Measurements from ENCODE around the gene FLT1.

FLT1 gene

DNA sequence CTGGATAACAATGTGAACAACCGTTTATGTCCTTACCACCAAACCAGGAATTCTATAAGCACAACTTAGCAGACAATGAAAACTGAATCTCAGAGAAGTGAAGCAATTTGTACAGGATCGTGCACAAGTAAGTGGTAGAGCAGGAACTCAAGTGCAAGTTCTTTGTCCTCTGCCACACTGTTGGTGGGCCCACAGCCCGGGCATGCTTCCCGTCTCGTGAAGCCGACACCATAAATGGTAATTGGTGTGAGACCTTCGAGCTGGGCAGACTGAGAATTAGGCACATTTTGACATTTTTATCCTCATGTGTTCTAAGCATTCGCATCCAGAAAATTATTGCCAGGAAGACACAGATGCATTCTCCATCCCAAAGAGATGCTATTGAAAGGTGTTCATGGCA lies 27.9 kb upstream of the FLT1 start:
- no peak for DNase-seq

DNA sequence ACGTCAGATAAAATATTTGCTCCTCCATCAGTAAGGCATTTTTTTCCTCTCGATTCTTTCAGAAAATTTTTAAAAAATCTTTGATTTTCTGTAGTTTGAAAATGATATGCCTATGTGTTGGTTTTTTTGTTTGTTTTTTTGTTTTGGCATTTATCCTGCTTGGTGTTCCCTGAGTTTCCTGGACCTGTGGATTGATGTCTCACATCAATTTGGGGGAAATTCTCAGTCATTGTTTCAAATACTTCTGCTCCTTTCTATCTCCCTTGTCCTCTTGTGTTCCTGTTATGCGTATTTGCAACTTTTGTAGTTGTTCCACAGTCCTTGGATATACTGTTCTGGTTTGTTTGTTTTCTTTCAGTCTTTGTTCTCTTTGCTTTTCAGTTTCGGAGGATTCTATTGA lies 18.8 kb upstream of the FLT1 start:
- no peak for DNase-seq

GRCh38 chr13:28510542-28510941 lies 15.6 kb upstream of the FLT1 start:
- no peak for DNase-seq

DNA sequence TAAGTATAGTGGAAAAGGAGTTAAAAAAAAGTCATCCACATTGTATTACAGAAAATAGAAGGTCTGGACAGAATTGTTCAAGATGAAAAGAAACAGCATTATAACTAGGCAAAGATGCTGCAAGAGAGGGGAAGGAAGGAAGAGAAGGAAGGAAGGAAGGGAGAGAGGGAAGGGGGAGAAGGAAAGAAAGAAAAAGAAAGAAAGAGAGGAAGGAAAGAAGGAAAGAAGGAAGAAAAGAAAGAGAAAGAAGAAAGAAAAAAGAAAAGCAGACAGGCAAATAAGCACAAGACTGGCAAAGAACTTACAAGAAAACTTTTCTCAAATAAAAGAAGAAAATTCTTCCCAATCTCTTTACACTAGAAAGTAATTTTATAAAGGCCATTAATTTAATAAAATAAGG lies 15.1 kb upstream of the FLT1 start:
- DNase-seq, result no peak

GRCh38 chr13:28505543-28506135 lies 10.7 kb upstream of the FLT1 start:
- no peak for DNase-seq

- no peak for DNase-seq
Observed at GRCh38 chr13:28503182-28503967, 8.4 kb upstream of the FLT1 start.

GRCh38 chr13:28501547-28501946 lies 6.6 kb upstream of the FLT1 start:
- DNase-seq, result no peak

DNA sequence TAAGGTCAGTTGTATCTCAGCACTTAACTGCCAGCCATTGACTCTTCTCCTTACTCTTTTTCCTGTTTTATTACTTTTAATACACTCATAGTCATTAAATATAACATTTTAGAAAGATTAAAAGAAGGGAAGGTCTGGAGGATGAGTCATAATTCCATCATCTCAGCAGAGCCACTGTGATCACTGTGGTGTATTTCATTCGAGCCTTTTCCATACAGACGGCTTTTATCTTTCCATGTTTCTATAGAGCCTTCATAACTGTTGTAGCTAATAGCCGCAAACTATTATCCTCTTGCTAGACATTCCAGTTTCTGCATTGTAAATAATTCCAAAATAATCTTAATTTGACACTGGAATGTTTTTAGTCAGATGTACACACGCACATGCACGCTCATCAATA lies 4.7 kb upstream of the FLT1 start:
- DNase-seq, result no peak

GRCh38 chr13:28498481-28499115 lies 3.7 kb upstream of the FLT1 start:
- DNase-seq, result no peak

DNA sequence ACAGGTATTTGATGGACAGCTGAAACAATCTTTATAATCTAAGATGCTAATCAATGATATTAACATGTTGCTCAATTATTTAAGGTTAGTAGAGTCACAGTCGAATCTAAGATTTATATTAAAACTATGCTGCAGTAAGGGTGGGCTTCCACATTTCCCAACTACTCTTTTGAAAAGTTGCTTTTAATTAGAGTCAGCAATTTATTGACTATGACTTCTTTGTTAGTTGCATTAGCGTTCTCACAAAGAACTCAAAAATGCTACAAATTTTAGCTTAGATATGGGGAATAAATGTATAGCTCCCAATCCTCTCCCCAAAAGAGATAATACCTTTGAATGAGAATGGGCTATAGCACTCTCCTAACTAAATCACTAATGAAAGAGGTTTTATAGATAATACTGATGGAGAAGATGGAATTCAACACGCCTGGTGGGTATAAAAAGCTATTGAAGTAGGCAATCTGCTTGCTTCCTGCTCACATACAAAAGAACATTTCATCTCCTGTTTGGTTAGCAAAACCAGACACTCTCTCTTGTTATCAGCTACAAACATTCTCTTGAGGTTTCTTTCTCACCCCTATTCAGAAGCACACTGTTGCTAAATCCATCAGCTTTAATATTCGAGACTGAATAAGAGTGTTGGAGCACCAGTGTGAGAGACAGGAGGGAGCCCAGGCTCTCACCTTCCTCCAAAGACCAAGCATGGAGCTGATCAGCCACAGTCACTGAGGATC lies 2.4 kb upstream of the FLT1 start:
- no peak for DNase-seq

DNA sequence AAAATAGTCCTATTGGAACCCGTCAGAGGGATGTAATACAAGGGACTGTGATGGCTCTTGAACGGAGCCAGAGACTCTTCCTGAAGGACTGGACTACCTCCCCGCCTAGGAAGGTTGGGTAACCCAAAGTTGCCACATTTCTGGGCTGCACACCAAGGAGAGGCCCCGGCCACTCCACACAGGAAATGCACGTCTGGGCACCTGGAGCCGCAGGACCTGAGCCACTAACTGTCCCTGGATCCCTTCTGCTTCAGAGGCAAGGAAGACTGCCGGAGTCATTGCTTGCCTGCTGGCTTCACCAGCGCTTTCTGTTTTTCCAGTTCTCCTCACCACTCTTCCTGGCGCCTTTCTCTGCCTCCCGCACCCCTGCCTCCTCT lies 1.2 kb upstream of the FLT1 start:
- no peak for DNase-seq

GRCh38 chr13:28495538-28496187 lies 735 bp upstream of the FLT1 start:
- DNase-seq, result no peak

DNA sequence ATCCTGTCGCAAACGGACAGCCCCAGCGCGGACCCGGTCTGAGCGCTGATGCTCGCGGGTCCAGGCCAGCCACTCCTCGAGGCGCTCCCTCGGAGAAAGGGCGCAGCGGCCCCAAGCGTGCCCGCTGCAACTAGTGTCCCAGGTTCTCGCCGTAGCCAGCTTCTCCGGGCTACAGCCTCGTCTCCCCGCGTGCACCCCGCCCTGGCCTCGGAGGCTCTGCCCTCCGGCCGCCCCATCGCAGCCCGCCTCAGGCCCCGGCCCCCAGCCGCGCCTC lies 487 bp downstream of the FLT1 start:
- DNase-seq, result no peak

GRCh38 chr13:28493740-28494503 lies 1.0 kb downstream of the FLT1 start:
- no peak for DNase-seq

DNA sequence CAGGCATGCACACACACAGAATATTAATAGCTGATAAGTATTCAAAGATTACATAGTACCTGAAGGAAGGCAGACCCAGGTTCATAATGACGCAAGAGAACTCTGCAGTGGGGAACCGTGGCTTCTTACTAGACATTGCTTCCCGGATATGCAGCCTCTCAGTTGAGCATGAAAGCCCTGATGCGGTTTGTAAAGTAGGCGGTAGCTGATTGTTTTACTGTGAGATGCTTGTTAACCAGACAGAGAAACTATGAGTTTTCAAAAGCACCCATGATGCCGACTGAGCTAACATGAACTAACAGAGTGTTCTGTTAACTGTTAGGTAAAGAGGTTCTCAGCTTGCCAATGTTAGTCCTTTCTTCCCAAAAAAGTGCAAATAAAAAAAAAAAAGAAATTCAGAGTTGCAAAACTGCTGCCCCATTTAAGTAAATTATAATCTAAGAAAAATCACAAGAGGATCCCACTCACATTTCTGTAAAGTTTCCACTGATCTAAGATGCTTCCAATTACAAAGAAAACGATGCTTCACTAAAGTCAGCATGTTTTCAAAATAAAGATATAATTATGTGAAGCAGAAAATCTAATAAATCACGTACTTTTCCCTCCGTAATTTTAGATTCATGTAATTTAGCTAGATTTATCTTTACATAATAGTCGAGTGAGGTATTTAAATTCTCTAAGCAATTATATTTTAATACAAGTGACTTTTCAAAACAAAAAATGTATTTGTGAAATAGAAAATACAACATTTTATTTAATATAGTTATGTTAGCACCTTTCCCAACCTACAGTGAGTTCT lies 2.2 kb downstream of the FLT1 start:
- no peak for DNase-seq

DNA sequence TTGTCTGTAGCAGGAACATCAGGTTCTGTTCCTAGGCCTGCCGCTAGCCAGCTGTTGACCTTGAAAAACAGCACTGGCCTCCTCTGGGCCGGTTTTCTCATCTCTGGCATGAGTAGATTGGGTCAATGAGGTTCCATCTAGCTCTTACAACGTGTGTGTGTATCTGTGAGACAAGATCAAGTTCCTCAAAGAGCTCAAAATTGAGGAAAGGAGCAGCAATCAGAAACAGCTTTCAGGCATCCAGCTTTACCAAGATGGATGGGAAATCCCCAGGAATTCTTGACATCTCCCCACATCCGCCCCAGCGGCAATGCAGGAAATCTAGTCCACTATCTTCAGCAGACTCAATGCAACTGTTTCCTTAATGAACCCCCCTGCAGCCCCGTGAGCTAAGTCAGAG lies 4.9 kb downstream of the FLT1 start:
- DNase-seq, result no peak

DNA sequence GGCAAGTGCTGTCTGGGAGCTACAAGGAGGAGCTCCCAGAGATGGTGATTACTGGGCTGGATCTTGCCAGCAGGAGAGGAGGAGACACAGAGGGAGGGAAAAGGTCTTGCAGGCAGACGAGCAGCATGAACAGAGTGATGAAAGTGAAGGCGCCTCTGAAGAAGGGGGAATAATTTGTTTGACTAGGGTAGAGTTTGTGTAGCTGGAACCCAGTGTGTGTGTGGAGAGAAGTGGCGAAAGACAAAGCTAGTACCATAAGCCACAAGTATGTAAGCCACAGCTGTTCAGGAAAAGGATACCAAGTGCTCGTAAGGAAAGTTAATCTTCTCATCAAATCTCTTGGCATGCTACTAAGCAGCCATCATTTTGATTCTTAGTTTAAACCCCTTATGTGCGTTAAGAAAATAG lies 5.4 kb downstream of the FLT1 start:
- DNase-seq, result no peak

DNA sequence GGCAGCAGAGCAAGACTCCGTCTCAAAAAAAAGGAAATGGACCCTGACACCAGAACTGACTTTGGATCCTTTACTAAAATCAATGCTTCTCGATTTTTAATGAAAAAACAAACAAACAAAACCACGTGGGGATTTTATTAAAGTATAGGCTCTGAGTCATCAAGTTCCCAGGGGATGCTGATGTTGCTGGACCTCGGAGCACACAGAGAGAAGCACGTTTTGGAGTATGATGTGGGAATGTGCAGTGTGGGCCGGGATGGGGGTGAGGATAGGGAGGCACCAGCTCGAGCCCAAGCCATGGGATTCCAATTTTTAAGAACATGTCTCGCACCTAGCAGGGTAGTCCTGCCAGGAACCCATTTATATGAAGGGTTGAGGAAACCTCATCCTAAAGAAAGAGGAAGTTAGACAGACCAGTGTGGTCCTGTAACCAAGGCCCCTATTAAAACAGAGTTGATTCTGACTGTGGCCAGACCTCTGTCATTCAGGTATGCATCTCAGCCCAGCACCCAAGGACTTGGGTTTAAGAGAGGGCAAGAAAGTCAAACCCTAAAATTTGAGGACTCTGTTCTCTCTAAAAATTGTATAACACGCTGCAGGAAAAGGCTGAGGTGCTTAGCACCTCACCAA lies 6.4 kb downstream of the FLT1 start:
- DNase-seq, result no peak

GRCh38 chr13:28485996-28486543 lies 8.9 kb downstream of the FLT1 start:
- no peak for DNase-seq

GRCh38 chr13:28485551-28485950 lies 9.4 kb downstream of the FLT1 start:
- DNase-seq, result no peak

- DNase-seq, result no peak
Observed at GRCh38 chr13:28485097-28485496, 9.8 kb downstream of the FLT1 start.
